Measurements from ENCODE around the gene RTEL1. TPM values are rescaled to one million over a fixed set of nuclear protein-coding genes. Genes with fewer than 3 reads are reported as not detected.
"Not testable (repeated sequence)": the region's sequence is repeated elsewhere in the genome, so short reads cannot be mapped to it uniquely, and the experiment has no call there.

The RTEL1 gene
- polyA plus RNA-seq, 2 donors, result 8.1 to 14.5 TPM

- H3K9me3 ChIP-seq (ENCODE audit: control insufficient read depth in 2 of 2, insufficient read depth in 1 of 2, low read depth in 1 of 2, low read length in 1 of 2), result no peaks in the 10 kb centered on the region
- H3K27ac ChIP-seq (ENCODE audit: low read depth in 2 of 2, low read length in 1 of 2), result peak overlapping the region; percentile 98 to 99
- peak overlapping the region; percentile 81 to 99 for H3K4me3 ChIP-seq (ENCODE audit: low read depth in 1 of 2, low read length in 2 of 2)
- WGBS, 2 donors, result 5 to 7% methylated on average over 25 to 28 of the region's 28 CpGs
- H3K27me3 ChIP-seq (ENCODE audit: control insufficient read depth in 1 of 2, insufficient read depth in 2 of 2, low read length in 2 of 2), result no peaks in the 10 kb centered on the region
- H3K36me3 ChIP-seq (ENCODE audit: control insufficient read depth in 2 of 2, insufficient read depth in 2 of 2, low read length in 1 of 2), result peaks cover 0 to under 1% of the 10 kb centered on the region in 2 donors
- peaks cover 2 to 4% of the 10 kb centered on the region in 2 donors for H3K4me1 ChIP-seq (ENCODE audit: control insufficient read depth in 2 of 2, insufficient read depth in 2 of 2, low read length in 1 of 2)
These were observed 30.3 kb upstream of the RTEL1 start for GRCh38 chr20:63627751-63628245.

DNA sequence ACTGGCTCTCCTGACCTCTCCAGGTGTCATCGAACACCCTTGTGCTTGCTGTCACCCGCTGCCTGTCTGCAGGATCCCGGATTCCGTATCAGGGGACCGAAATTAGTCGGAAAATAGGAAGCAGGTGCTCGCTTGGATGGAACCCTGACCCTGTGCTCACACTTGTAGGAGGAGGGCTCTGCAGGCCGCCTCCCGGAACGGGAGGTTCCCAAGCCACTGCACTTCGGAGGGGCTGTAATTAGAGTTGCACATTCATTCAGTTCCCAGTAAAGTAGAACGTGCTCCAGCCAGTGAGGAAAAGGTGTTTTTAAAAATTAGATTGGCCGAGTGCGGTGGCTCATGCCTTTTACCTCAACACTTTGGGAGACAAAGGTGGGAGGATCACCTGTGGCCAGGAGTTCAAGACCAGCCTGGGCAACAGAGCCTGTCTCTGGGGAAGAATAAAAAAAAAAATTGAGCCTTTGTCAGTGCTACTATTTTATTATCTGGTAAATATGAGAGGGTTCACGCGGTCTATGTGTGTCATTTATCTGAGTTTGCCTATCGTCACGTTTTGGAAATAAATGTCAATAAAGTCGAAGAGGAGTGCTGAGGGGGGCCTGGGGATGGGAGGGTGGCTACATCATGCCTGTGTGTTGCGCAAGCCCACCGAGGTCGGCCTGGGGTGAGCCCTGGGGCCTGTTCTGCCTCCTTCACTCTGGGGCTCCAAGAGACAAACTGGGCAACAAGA, 29.7 kb upstream of the RTEL1 start:
- no peaks in the 10 kb centered on the region for H3K27me3 ChIP-seq (ENCODE audit: control insufficient read depth in 1 of 2, insufficient read depth in 2 of 2, low read length in 2 of 2)
- H3K4me3 ChIP-seq (ENCODE audit: low read depth in 1 of 2, low read length in 2 of 2), result peak overlapping the region; percentile 81 to 99
- H3K36me3 ChIP-seq (ENCODE audit: control insufficient read depth in 2 of 2, insufficient read depth in 2 of 2, low read length in 1 of 2), result no peaks in the 10 kb centered on the region
- peak overlapping the region; percentile 98 to 99 for H3K27ac ChIP-seq (ENCODE audit: low read depth in 2 of 2, low read length in 1 of 2)
- 19 to 22% methylated on average over 22 of the region's 22 CpGs for WGBS, 2 donors
- H3K9me3 ChIP-seq (ENCODE audit: control insufficient read depth in 2 of 2, insufficient read depth in 1 of 2, low read depth in 1 of 2, low read length in 1 of 2), result no peaks in the 10 kb centered on the region
- H3K4me1 ChIP-seq (ENCODE audit: control insufficient read depth in 2 of 2, insufficient read depth in 2 of 2, low read length in 1 of 2), result peaks cover 2 to 4% of the 10 kb centered on the region in 2 donors

- H3K4me1 ChIP-seq (ENCODE audit: control insufficient read depth in 2 of 2, insufficient read depth in 2 of 2, low read length in 1 of 2); H3K4me3 ChIP-seq (ENCODE audit: low read depth in 1 of 2, low read length in 2 of 2); H3K27ac ChIP-seq (ENCODE audit: low read depth in 2 of 2, low read length in 1 of 2); H3K9me3 ChIP-seq (ENCODE audit: control insufficient read depth in 2 of 2, insufficient read depth in 1 of 2, low read depth in 1 of 2, low read length in 1 of 2); H3K27me3 ChIP-seq (ENCODE audit: control insufficient read depth in 1 of 2, insufficient read depth in 2 of 2, low read length in 2 of 2); H3K36me3 ChIP-seq (ENCODE audit: control insufficient read depth in 2 of 2, insufficient read depth in 2 of 2, low read length in 1 of 2): not testable (repeated sequence)
- WGBS, 2 donors, result 90 to 95% methylated on average over 6 of the region's 6 CpGs
These were observed 27.2 kb upstream of the RTEL1 start for GRCh38 chr20:63630956-63631355.

GRCh38 chr20:63631426-63631825, 26.7 kb upstream of the RTEL1 start:
- not testable (repeated sequence) for H3K27ac ChIP-seq (ENCODE audit: low read depth in 2 of 2, low read length in 1 of 2)
- WGBS, 2 donors, result 48 to 49% methylated on average over 10 of the region's 10 CpGs

DNA sequence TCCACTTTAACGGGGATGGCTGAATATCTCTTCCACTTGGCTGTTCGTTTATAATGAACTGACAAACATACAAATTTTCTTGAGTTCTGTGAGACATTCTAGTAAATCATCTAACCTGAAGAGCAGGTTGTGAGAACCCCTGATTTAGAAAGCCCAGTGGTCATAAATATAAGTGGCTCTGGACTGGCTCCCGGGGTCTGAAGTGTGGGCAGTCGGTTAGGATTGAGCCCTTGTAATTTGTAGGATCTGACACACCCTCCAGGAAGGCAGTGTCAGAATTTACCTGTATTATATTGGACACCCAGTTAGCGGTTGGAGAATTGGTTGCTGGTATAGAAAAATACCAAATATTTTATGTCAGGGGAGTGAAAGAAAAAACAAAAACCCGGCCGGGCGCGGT, 24.4 kb upstream of the RTEL1 start:
- 85 to 86% methylated on average over 9 of the region's 9 CpGs for WGBS, 2 donors
- Histone ChIP-seq H3K36me3 (ENCODE audit: control insufficient read depth in 2 of 2, insufficient read depth in 2 of 2, low read length in 1 of 2) (no peaks in the 10 kb centered on the region), H3K9me3 (ENCODE audit: control insufficient read depth in 2 of 2, insufficient read depth in 1 of 2, low read depth in 1 of 2, low read length in 1 of 2) (no peaks in the 10 kb centered on the region), H3K4me3 (ENCODE audit: low read depth in 1 of 2, low read length in 2 of 2) (no peak overlapping the region), H3K27me3 (ENCODE audit: control insufficient read depth in 1 of 2, insufficient read depth in 2 of 2, low read length in 2 of 2) (no peaks in the 10 kb centered on the region), H3K27ac (ENCODE audit: low read depth in 2 of 2, low read length in 1 of 2) (no peak overlapping the region), H3K4me1 (ENCODE audit: control insufficient read depth in 2 of 2, insufficient read depth in 2 of 2, low read length in 1 of 2) (peaks cover 2 to 5% of the 10 kb centered on the region in 2 donors)

More at GRCh38 chr20:63631426-63631825, 26.7 kb upstream of the RTEL1 start:
- not testable (repeated sequence) for H3K4me1 ChIP-seq (ENCODE audit: control insufficient read depth in 2 of 2, insufficient read depth in 2 of 2, low read length in 1 of 2); H3K36me3 ChIP-seq (ENCODE audit: control insufficient read depth in 2 of 2, insufficient read depth in 2 of 2, low read length in 1 of 2); H3K4me3 ChIP-seq (ENCODE audit: low read depth in 1 of 2, low read length in 2 of 2); H3K9me3 ChIP-seq (ENCODE audit: control insufficient read depth in 2 of 2, insufficient read depth in 1 of 2, low read depth in 1 of 2, low read length in 1 of 2); H3K27me3 ChIP-seq (ENCODE audit: control insufficient read depth in 1 of 2, insufficient read depth in 2 of 2, low read length in 2 of 2)

DNA sequence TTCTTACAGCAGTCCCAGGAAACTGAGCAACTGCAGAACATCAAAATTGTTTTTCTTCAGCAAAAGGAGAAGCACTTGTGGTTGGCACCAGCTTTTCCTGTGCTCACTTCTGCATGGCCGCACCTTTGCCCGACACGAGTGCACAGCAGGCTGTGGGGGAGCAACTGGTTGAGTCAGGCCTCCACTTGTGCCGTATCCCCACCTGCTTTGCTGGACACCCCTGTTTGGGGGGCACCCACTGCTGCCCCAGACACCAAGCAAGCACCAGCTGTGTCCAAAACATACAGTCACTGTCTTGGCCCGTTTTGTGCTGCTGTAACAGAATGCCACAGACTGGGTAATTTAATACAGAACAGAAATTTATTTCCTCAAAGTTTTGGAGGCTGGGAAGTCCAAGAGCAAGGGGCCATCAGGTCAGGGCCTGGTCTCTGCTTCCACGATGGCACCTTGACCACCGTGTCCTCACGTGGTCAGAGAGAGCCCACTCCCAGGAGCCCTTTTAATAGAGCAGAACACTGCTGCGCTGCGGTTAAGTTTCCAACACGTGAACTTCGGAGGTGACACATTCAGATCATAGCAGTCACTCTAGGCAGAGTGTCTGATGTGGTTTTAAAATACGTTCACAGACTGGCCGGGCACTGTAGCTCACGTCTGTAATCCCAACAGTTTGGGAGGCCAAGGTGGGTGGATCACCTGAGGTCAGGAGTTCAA, 22.5 kb upstream of the RTEL1 start:
- Histone ChIP-seq H3K4me1 (ENCODE audit: control insufficient read depth in 2 of 2, insufficient read depth in 2 of 2, low read length in 1 of 2) (peaks cover 2 to 5% of the 10 kb centered on the region in 2 donors), H3K9me3 (ENCODE audit: control insufficient read depth in 2 of 2, insufficient read depth in 1 of 2, low read depth in 1 of 2, low read length in 1 of 2) (no peaks in the 10 kb centered on the region), H3K36me3 (ENCODE audit: control insufficient read depth in 2 of 2, insufficient read depth in 2 of 2, low read length in 1 of 2) (no peaks in the 10 kb centered on the region), H3K27ac (ENCODE audit: low read depth in 2 of 2, low read length in 1 of 2) (peak overlapping the region; percentile 12 to 71), H3K27me3 (ENCODE audit: control insufficient read depth in 1 of 2, insufficient read depth in 2 of 2, low read length in 2 of 2) (no peaks in the 10 kb centered on the region), H3K4me3 (ENCODE audit: low read depth in 1 of 2, low read length in 2 of 2) (no peak overlapping the region)
- 72 to 74% methylated on average over 15 of the region's 15 CpGs for WGBS, 2 donors

GRCh38 chr20:63636752-63637628, 21.1 kb upstream of the RTEL1 start:
- 65 to 69% methylated on average over 18 to 19 of the region's 19 CpGs for WGBS, 2 donors
- Histone ChIP-seq H3K27ac (ENCODE audit: low read depth in 2 of 2, low read length in 1 of 2) (no peak overlapping the region), H3K4me3 (ENCODE audit: low read depth in 1 of 2, low read length in 2 of 2) (no peak overlapping the region)

DNA sequence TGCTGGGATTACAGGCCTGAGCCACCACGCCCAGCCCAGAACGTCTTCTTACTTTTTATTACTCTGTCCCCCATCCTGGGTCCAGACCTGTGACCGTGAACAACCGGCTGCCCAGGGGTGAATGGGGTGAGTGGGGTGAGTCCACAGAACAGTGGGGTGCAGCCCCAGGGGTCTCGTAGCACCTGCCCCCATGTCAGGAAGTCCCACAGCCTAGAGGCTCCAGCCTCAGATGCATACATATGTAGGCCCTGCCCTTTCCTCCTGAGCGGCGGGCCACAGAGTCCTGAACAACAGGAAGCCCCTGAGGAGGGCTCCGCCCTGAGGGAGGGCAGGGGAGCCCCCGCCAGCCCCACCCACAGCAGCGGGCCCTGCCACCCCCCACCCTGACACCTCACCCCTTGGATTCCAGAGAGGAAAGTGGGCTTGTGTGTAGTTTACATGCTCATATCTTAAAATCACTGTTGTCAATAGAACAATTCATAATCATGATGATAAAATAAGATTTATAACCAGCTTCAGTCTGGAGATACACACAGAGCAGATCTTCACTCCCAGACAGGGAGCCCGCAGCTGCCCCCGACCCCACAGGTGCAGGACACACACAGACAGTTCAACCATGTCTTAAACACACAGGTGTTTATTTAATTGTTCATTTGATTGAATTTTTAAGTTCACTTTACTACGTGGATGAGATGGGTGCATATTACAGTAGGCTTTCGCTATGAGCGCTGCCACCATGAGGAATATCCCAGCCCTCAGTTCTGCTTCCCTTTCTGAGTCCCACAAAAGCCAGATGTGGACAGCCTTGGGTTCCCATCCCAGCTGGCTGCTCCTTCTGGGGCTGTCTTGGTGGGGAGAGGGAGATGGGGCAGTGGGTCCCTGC, 18.8 kb upstream of the RTEL1 start:
- Histone ChIP-seq H3K4me3 (ENCODE audit: low read depth in 1 of 2, low read length in 2 of 2) (peak overlapping the region in 1 of 2 donors; percentile 5), H3K27me3 (ENCODE audit: control insufficient read depth in 1 of 2, insufficient read depth in 2 of 2, low read length in 2 of 2) (no peaks in the 10 kb centered on the region), H3K36me3 (ENCODE audit: control insufficient read depth in 2 of 2, insufficient read depth in 2 of 2, low read length in 1 of 2) (no peaks in the 10 kb centered on the region), H3K4me1 (ENCODE audit: control insufficient read depth in 2 of 2, insufficient read depth in 2 of 2, low read length in 1 of 2) (peaks cover 0 to 5% of the 10 kb centered on the region in 2 donors), H3K9me3 (ENCODE audit: control insufficient read depth in 2 of 2, insufficient read depth in 1 of 2, low read depth in 1 of 2, low read length in 1 of 2) (no peaks in the 10 kb centered on the region), H3K27ac (ENCODE audit: low read depth in 2 of 2, low read length in 1 of 2) (peak overlapping the region; percentile 54 to 68)
- WGBS, 2 donors, result 58 to 62% methylated on average over 15 of the region's 15 CpGs

More at GRCh38 chr20:63636752-63637628, 21.1 kb upstream of the RTEL1 start:
- no peaks in the 10 kb centered on the region for H3K9me3 ChIP-seq (ENCODE audit: control insufficient read depth in 2 of 2, insufficient read depth in 1 of 2, low read depth in 1 of 2, low read length in 1 of 2)
- no peaks in the 10 kb centered on the region for H3K36me3 ChIP-seq (ENCODE audit: control insufficient read depth in 2 of 2, insufficient read depth in 2 of 2, low read length in 1 of 2)
- H3K27me3 ChIP-seq (ENCODE audit: control insufficient read depth in 1 of 2, insufficient read depth in 2 of 2, low read length in 2 of 2), result no peaks in the 10 kb centered on the region
- peaks cover 0 to 5% of the 10 kb centered on the region in 2 donors for H3K4me1 ChIP-seq (ENCODE audit: control insufficient read depth in 2 of 2, insufficient read depth in 2 of 2, low read length in 1 of 2)
